Prostate gland (tissue), 2 donors: Measurements from ENCODE around the gene NEURL1.

Source experiments
- POLR2A ChIP-seq: fragments of 450-650 bp; IDR thresholded peaks from one replicate; pipeline ENCODE4 v1.6.1; 2016; ENCODE audit warnings: antibody characterized with exemption, mild to moderate bottlenecking
- POLR2AphosphoS5 ChIP-seq: sonication (generic); formaldehyde crosslinking; IDR thresholded peaks from one replicate; pipeline ENCODE4 v1.6.1; 2017; ENCODE audit warnings: antibody characterized with exemption
- TF ChIP-seq, protein P1 (sequence below), 4 experiments: fragments of 200-600 bp in 2 of 4; fragments of 450-650 bp in 2 of 4; sonication (generic) in 2 of 4; IDR thresholded peaks; 1 replicate in 3 of 4; 2 replicates in 1 of 4; pipeline ENCODE4 v1.5.1; 2016 to 2019; ENCODE audit warnings: antibody characterized with exemption in 4 of 4, mild to moderate bottlenecking in 2 of 4, moderate library complexity in 2 of 4

DNA sequence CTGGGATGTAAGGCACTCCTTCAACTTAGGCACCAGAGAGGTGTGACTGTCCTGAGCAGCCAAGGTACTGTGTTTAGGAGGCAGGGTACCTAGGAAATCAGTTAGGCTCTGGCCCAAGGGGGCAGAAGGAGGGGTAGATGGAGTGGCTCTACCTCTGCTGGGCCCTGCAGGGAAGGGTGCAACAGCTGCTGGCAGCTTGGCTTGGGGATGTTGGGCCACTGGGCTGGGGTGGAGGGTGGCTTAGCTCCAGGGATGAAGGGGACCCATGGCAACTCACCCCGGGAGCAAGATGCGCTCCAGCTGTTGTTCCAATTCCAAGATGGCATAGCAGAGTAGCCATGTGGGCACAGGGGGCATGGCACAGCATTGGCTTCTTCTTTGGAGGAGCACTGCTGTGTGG lies 42.1 kb downstream of the NEURL1 start:
- TF ChIP-seq, protein P1, sequence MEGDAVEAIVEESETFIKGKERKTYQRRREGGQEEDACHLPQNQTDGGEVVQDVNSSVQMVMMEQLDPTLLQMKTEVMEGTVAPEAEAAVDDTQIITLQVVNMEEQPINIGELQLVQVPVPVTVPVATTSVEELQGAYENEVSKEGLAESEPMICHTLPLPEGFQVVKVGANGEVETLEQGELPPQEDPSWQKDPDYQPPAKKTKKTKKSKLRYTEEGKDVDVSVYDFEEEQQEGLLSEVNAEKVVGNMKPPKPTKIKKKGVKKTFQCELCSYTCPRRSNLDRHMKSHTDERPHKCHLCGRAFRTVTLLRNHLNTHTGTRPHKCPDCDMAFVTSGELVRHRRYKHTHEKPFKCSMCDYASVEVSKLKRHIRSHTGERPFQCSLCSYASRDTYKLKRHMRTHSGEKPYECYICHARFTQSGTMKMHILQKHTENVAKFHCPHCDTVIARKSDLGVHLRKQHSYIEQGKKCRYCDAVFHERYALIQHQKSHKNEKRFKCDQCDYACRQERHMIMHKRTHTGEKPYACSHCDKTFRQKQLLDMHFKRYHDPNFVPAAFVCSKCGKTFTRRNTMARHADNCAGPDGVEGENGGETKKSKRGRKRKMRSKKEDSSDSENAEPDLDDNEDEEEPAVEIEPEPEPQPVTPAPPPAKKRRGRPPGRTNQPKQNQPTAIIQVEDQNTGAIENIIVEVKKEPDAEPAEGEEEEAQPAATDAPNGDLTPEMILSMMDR (IDR thresholded peaks at IDR 0.05) = no peak
- no peak for TF ChIP-seq POLR2A
- no peak for TF ChIP-seq POLR2AphosphoS5
